Liver (tissue), 9 donors: Measurements from ENCODE around the gene ALG13. TPM values are rescaled to one million over a fixed set of nuclear protein-coding genes. Genes with fewer than 3 reads are reported as not detected.

Source experiments
- DNase-seq: peaks from one replicate; pipeline ENCODE4 v3.0.0-alpha.2; 2017; ENCODE audit warnings: low spot score
- H3K27ac ChIP-seq, 2 donors: one replicate each; pipeline ENCODE4 v1.7.0; 2013; ENCODE audit warnings: inconsistent platforms in 2 of 2, low read length in 2 of 2, control low read depth in 1 of 2, low read depth in 1 of 2, mild to moderate bottlenecking in 1 of 2
- H3K27me3 ChIP-seq, 4 donors: one replicate each; pipeline versions ENCODE4 v1.6.1 to v1.7.0; 2013; ENCODE audit warnings: low read length in 3 of 4, inconsistent platforms in 1 of 4, mild to moderate bottlenecking in 1 of 4, moderate library complexity in 1 of 4; ENCODE audit not compliant: control insufficient read depth in 4 of 4, insufficient read depth in 4 of 4
- H3K36me3 ChIP-seq, 4 donors: one replicate each; pipeline versions ENCODE4 v1.6.1 to v1.7.0; 2013; ENCODE audit warnings: low read length in 3 of 4, mild to moderate bottlenecking in 3 of 4, low read depth in 1 of 4, moderate library complexity in 1 of 4; ENCODE audit not compliant: control insufficient read depth in 4 of 4, insufficient read depth in 3 of 4
- H3K4me1 ChIP-seq, 4 donors: one replicate each; pipeline versions ENCODE4 v1.6.1 to v1.7.0; 2013; ENCODE audit warnings: low read length in 3 of 4, mild to moderate bottlenecking in 3 of 4, moderate library complexity in 1 of 4; ENCODE audit not compliant: control insufficient read depth in 4 of 4, insufficient read depth in 4 of 4
- H3K4me3 ChIP-seq, 3 donors: one replicate each; pipeline versions ENCODE4 v1.6.1 to v1.7.0; 2013; ENCODE audit warnings: low read length in 3 of 3, control low read depth in 1 of 3, low read depth in 1 of 3, mild to moderate bottlenecking in 1 of 3
- H3K9ac ChIP-seq, 2 donors: one replicate each; pipeline ENCODE4 v1.7.0; 2013; ENCODE audit warnings: low read length in 2 of 2, mild to moderate bottlenecking in 2 of 2, moderate library complexity in 2 of 2, control low read depth in 1 of 2, low read depth in 1 of 2
- H3K9me3 ChIP-seq, 4 donors: one replicate each; pipeline versions ENCODE4 v1.6.1 to v1.7.0; 2013; ENCODE audit warnings: low read length in 3 of 4; ENCODE audit not compliant: control insufficient read depth in 4 of 4
- EGR1 ChIP-seq, 2 donors: IDR thresholded peaks; 2 replicates each; pipeline ENCODE4 v1.6.1; 2016 to 2018; ENCODE audit warnings: antibody characterized with exemption in 2 of 2, low read depth in 2 of 2
- FOXA1 ChIP-seq: IDR thresholded peaks from 2 replicates; pipeline ENCODE4 v1.6.1; 2016; ENCODE audit warnings: antibody characterized with exemption
- FOXA2 ChIP-seq: IDR thresholded peaks from 2 replicates; pipeline ENCODE4 v1.6.1; 2016; ENCODE audit warnings: antibody characterized with exemption
- GABPA ChIP-seq, 2 donors: IDR thresholded peaks in 1 of 2; conservative IDR thresholded peaks in 1 of 2; 2 replicates each; pipeline ENCODE4 v1.6.1; 2016; ENCODE audit warnings: antibody characterized with exemption in 2 of 2, mild to moderate bottlenecking in 1 of 2, moderate library complexity in 1 of 2
- HNF4A ChIP-seq, 2 donors: conservative IDR thresholded peaks; 2 replicates each; pipeline ENCODE4 v1.6.1; 2016; ENCODE audit warnings: antibody characterized with exemption in 2 of 2, mild to moderate bottlenecking in 2 of 2
- HNF4G ChIP-seq: IDR thresholded peaks from 2 replicates; pipeline ENCODE4 v1.6.1; 2016; ENCODE audit warnings: antibody characterized with exemption
- JUND ChIP-seq, 2 donors: IDR thresholded peaks; 2 replicates each; pipeline ENCODE4 v1.6.1; 2016; ENCODE audit warnings: antibody characterized with exemption in 2 of 2
- NR2F2 ChIP-seq: IDR thresholded peaks from 2 replicates; pipeline ENCODE4 v1.6.1; 2016; ENCODE audit warnings: antibody characterized with exemption
- RXRA ChIP-seq, 2 donors: IDR thresholded peaks; 2 replicates each; pipeline ENCODE4 v1.6.1; 2017 to 2018; ENCODE audit warnings: antibody characterized with exemption in 2 of 2, mild to moderate bottlenecking in 1 of 2
- SP1 ChIP-seq: IDR thresholded peaks from 2 replicates; pipeline ENCODE4 v1.6.1; 2018; ENCODE audit warnings: antibody characterized with exemption, mild to moderate bottlenecking
- TAF1 ChIP-seq: conservative IDR thresholded peaks from 2 replicates; pipeline ENCODE4 v1.6.1; 2016; ENCODE audit warnings: antibody characterized with exemption, mild to moderate bottlenecking
- YY1 ChIP-seq: IDR thresholded peaks from 2 replicates; pipeline ENCODE4 v1.6.1; 2016; ENCODE audit warnings: antibody characterized with exemption, mild to moderate bottlenecking
- WGBS: extraction: QIAGEN DNeasy Blood & Tissue Kit; methylation state at CpG from one replicate; pipeline ENCODE4 v1.1.7; 2013; 5-methylcytosine and 5-hydroxymethylcytosine counted together
- polyA plus RNA-seq, 2 donors: library from polyadenylated mRNA; stranded (reverse) in 1 of 2; unstranded in 1 of 2; fragments of 200-250 nt in 1 of 2; fragments of >200 nt in 1 of 2; fragmentation: Nextera tagmentation in 1 of 2; extraction: Ambion mirVana in 1 of 2; gene quantifications; one replicate each; pipeline versions ENCODE4 v1.2.1 to v1.2.3, GENCODE V29; 2013 to 2015
- total RNA-seq, 2 donors: library from RNA; depleted of rRNA; stranded (reverse); fragments of >200 nt; gene quantifications; one replicate each; pipeline ENCODE4 v1.2.3, GENCODE V29; 2014
- TF ChIP-seq, protein P1 (sequence below): IDR thresholded peaks from 2 replicates; pipeline ENCODE4 v1.6.1; 2016; ENCODE audit warnings: antibody characterized with exemption
- TF ChIP-seq, protein P2 (sequence below): IDR thresholded peaks from 2 replicates; pipeline ENCODE4 v1.6.1; 2016; ENCODE audit warnings: antibody characterized with exemption
- TF ChIP-seq, protein P3 (sequence below): IDR thresholded peaks from 2 replicates; pipeline ENCODE4 v1.6.1; 2016; ENCODE audit warnings: antibody characterized with exemption
- TF ChIP-seq, protein P4 (sequence below): IDR thresholded peaks from 2 replicates; pipeline ENCODE4 v1.6.1; 2016; ENCODE audit warnings: antibody characterized with exemption, mild to moderate bottlenecking
- donor health status: healthy.
- donor health status: healthy.
- donor health status: healthy.
- donor health status: healthy.
- donor health status: healthy.

ALG13 gene
- total and polyA plus RNA-seq, 4 donors: 21.1 to 37.1 (median 29.7) TPM

DNA sequence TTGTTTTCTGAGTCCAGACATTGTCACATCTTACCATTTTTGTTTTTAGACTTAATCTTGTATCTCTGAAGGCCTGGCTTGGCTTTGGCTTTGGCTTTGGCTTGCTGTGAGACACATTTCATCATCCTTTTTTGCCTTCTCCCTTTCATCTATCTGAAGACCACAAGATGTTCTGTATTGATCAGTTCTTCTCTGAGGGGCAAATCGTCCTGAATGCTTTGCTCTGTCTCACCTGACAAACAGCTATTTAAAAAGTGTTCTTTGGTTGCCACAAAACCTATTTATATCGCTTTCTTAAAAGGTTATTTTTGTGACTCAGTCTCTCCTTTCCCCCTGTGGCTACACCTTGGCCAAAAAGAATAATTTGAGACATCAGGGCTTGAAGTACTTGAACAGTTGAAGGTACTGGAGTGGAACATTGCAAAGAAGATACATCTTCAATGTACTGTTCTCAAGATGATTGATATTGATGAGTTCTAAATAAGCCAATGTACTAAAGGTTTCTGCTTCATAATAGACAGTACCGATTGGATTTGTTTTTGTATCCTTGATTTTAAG is 80.7 kb downstream of the ALG13 start:
- Histone ChIP-seq H3K4me1 (no peaks in the 10 kb centered on the region), H3K9ac (no peak overlapping the region), H3K4me3 (no peak overlapping the region), H3K27me3 (no peaks in the 10 kb centered on the region), H3K9me3 (no peaks in the 10 kb centered on the region), H3K27ac (no peak overlapping the region), H3K36me3 (peaks cover 0 to 2% (median under 1%) of the 10 kb centered on the region in 4 donors)
- 96% methylated on average over 3 of the region's 3 CpGs for WGBS
- TF ChIP-seq GABPA (IDR thresholded peaks at IDR 0.05 in 1 of 2, conservative IDR thresholded peaks at IDR 0.05 in 1 of 2) (no peak), EGR1 (IDR thresholded peaks at IDR 0.05; ENCODE audit: low read depth in 2 of 2) (no peak)
- DNase-seq: no peak

DNA sequence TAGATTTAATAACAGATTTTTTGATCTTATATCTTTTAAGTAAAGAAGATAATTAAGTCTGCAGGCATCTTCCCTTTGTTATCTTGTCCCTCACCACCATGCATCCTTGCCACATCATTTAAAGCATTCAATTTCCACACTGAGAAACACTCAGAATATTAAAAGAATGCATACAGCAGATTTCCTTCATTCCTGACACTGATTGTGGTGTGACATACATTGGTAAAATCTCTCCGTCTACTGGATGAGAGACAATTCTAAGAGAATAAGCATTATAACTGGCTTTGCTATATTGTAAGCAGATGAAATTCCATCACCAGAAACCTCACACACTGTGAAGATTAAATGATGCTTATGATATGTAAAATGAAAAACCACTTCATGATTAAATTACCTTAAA is 97.6 kb downstream of the ALG13 start:
- H3K9me3 ChIP-seq: no peaks in the 10 kb centered on the region

DNA sequence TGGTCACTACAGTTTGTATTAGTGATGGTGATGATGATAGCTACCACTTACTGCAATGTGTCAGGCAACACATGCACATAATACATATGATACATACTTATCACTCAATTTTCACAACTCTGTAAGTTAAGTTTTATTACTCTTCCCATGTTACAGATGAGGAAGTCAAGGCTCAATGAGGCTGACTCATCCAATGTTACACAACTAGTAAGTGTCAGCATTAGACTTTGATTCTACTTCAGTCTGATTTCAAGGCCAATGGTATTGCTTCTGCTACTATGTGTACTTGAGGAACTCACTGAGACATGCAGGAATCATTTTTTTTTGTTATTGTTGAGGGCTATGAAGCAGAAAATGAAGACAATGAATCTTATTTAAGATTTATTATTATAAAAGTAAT is 98.6 kb downstream of the ALG13 start:
- Histone ChIP-seq H3K9ac (no peak overlapping the region), H3K4me3 (no peak overlapping the region), H3K27ac (no peak overlapping the region), H3K36me3 (peaks cover 0 to 2% (median 0%) of the 10 kb centered on the region in 4 donors), H3K4me1 (no peaks in the 10 kb centered on the region), H3K27me3 (no peaks in the 10 kb centered on the region), H3K9me3 (peaks cover 0 to 2% (median 0%) of the 10 kb centered on the region in 4 donors)
- TF ChIP-seq JUND (IDR thresholded peaks at IDR 0.05): no peak
- no peak for TF ChIP-seq YY1
- TF ChIP-seq HNF4A (conservative IDR thresholded peaks at IDR 0.05): no peak
- no peak for TF ChIP-seq TAF1
- no peak for TF ChIP-seq FOXA1
- no peak for TF ChIP-seq RXRA (IDR thresholded peaks at IDR 0.05)
- no peak for TF ChIP-seq HNF4G
- TF ChIP-seq NR2F2: no peak
- TF ChIP-seq, protein P1, sequence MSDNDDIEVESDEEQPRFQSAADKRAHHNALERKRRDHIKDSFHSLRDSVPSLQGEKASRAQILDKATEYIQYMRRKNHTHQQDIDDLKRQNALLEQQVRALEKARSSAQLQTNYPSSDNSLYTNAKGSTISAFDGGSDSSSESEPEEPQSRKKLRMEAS: no peak
- TF ChIP-seq GABPA (IDR thresholded peaks at IDR 0.05 in 1 of 2, conservative IDR thresholded peaks at IDR 0.05 in 1 of 2): no peak
- DNase-seq: no peak

More for the DNA sequence above, 97.6 kb downstream of the ALG13 start:
- Histone ChIP-seq H3K27ac (no peak overlapping the region), H3K4me3 (no peak overlapping the region), H3K4me1 (no peaks in the 10 kb centered on the region), H3K9ac (no peak overlapping the region), H3K27me3 (no peaks in the 10 kb centered on the region), H3K36me3 (peaks cover 0 to 2% (median 0%) of the 10 kb centered on the region in 4 donors)
- WGBS: 95% methylated on average over 1 of the region's 1 CpG
- DNase-seq: no peak
- TF ChIP-seq YY1 (no peak), JUND (IDR thresholded peaks at IDR 0.05) (no peak), EGR1 (IDR thresholded peaks at IDR 0.05; ENCODE audit: low read depth in 2 of 2) (no peak), TAF1 (no peak), HNF4A (conservative IDR thresholded peaks at IDR 0.05) (no peak), NR2F2 (no peak), FOXA1 (no peak), FOXA2 (no peak), GABPA (IDR thresholded peaks at IDR 0.05 in 1 of 2, conservative IDR thresholded peaks at IDR 0.05 in 1 of 2) (no peak)
- TF ChIP-seq, protein P1: no peak

DNA sequence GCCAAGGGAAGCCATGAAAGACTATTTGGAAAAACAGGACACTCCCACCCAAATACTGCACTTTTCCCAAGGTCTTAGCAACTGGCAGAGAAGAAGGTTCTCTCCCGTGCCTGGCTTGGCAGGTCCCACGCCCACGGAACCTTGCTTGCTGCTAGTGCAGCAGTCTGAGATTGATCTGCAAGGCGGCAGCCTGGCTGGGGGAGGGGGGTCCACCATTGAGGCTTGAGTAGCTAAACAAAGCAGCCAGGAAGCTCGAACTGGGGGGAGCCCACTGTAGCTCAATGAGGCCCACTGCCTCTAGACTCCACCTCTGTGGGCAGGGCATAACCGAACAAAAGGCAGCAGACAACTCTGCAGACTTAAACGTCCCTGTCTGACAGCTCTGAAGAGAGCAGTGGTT is 103.7 kb downstream of the ALG13 start:
- peaks cover 0 to 3% (median under 1%) of the 10 kb centered on the region in 4 donors for H3K9me3 ChIP-seq
- no peaks in the 10 kb centered on the region for H3K4me1 ChIP-seq
- DNase-seq: no peak
- no peak overlapping the region for H3K9ac ChIP-seq
- WGBS: 90% methylated on average over 7 of the region's 7 CpGs
- H3K27ac ChIP-seq: no peak overlapping the region
- no peak overlapping the region for H3K4me3 ChIP-seq
- peaks cover 0 to 2% (median 0%) of the 10 kb centered on the region in 4 donors for H3K36me3 ChIP-seq
- no peaks in the 10 kb centered on the region for H3K27me3 ChIP-seq
- TF ChIP-seq GABPA (IDR thresholded peaks at IDR 0.05 in 1 of 2, conservative IDR thresholded peaks at IDR 0.05 in 1 of 2) (no peak), TAF1 (no peak), HNF4A (conservative IDR thresholded peaks at IDR 0.05) (no peak), NR2F2 (no peak), SP1 (no peak), JUND (IDR thresholded peaks at IDR 0.05) (no peak), RXRA (IDR thresholded peaks at IDR 0.05) (no peak), FOXA1 (no peak), EGR1 (IDR thresholded peaks at IDR 0.05; ENCODE audit: low read depth in 2 of 2) (no peak)
- TF ChIP-seq, protein P2, sequence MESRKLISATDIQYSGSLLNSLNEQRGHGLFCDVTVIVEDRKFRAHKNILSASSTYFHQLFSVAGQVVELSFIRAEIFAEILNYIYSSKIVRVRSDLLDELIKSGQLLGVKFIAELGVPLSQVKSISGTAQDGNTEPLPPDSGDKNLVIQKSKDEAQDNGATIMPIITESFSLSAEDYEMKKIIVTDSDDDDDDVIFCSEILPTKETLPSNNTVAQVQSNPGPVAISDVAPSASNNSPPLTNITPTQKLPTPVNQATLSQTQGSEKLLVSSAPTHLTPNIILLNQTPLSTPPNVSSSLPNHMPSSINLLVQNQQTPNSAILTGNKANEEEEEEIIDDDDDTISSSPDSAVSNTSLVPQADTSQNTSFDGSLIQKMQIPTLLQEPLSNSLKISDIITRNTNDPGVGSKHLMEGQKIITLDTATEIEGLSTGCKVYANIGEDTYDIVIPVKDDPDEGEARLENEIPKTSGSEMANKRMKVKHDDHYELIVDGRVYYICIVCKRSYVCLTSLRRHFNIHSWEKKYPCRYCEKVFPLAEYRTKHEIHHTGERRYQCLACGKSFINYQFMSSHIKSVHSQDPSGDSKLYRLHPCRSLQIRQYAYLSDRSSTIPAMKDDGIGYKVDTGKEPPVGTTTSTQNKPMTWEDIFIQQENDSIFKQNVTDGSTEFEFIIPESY: no peak
- TF ChIP-seq, protein P3, sequence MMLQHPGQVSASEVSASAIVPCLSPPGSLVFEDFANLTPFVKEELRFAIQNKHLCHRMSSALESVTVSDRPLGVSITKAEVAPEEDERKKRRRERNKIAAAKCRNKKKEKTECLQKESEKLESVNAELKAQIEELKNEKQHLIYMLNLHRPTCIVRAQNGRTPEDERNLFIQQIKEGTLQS: no peak
- TF ChIP-seq, protein P4, sequence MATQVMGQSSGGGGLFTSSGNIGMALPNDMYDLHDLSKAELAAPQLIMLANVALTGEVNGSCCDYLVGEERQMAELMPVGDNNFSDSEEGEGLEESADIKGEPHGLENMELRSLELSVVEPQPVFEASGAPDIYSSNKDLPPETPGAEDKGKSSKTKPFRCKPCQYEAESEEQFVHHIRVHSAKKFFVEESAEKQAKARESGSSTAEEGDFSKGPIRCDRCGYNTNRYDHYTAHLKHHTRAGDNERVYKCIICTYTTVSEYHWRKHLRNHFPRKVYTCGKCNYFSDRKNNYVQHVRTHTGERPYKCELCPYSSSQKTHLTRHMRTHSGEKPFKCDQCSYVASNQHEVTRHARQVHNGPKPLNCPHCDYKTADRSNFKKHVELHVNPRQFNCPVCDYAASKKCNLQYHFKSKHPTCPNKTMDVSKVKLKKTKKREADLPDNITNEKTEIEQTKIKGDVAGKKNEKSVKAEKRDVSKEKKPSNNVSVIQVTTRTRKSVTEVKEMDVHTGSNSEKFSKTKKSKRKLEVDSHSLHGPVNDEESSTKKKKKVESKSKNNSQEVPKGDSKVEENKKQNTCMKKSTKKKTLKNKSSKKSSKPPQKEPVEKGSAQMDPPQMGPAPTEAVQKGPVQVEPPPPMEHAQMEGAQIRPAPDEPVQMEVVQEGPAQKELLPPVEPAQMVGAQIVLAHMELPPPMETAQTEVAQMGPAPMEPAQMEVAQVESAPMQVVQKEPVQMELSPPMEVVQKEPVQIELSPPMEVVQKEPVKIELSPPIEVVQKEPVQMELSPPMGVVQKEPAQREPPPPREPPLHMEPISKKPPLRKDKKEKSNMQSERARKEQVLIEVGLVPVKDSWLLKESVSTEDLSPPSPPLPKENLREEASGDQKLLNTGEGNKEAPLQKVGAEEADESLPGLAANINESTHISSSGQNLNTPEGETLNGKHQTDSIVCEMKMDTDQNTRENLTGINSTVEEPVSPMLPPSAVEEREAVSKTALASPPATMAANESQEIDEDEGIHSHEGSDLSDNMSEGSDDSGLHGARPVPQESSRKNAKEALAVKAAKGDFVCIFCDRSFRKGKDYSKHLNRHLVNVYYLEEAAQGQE: no peak
